Endometrial microvascular endothelial cells (primary cell): Measurements from ENCODE around the gene CDKN3. TPM values are rescaled to one million over a fixed set of nuclear protein-coding genes. Genes with fewer than 3 reads are reported as not detected.

Source experiments
- in situ Hi-C: cut with HindIII; loops from 2 replicates; pipeline ENCODE4 v1.10.0; 2017; ENCODE audit warnings: low sequenced_read_pairs, low pct_unique_long_range_greater_than_20kb; ENCODE audit errors: inconsistent ontology term
- total RNA-seq: library from RNA; depleted of rRNA; stranded (reverse); fragments of >200 nt; gene quantifications from one replicate; pipeline ENCODE4 v1.2.3, GENCODE V29; 2015; ENCODE audit errors: inconsistent ontology term

CDKN3 gene, protein sequence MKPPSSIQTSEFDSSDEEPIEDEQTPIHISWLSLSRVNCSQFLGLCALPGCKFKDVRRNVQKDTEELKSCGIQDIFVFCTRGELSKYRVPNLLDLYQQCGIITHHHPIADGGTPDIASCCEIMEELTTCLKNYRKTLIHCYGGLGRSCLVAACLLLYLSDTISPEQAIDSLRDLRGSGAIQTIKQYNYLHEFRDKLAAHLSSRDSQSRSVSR
- 88.5 TPM for total RNA-seq

DNA sequence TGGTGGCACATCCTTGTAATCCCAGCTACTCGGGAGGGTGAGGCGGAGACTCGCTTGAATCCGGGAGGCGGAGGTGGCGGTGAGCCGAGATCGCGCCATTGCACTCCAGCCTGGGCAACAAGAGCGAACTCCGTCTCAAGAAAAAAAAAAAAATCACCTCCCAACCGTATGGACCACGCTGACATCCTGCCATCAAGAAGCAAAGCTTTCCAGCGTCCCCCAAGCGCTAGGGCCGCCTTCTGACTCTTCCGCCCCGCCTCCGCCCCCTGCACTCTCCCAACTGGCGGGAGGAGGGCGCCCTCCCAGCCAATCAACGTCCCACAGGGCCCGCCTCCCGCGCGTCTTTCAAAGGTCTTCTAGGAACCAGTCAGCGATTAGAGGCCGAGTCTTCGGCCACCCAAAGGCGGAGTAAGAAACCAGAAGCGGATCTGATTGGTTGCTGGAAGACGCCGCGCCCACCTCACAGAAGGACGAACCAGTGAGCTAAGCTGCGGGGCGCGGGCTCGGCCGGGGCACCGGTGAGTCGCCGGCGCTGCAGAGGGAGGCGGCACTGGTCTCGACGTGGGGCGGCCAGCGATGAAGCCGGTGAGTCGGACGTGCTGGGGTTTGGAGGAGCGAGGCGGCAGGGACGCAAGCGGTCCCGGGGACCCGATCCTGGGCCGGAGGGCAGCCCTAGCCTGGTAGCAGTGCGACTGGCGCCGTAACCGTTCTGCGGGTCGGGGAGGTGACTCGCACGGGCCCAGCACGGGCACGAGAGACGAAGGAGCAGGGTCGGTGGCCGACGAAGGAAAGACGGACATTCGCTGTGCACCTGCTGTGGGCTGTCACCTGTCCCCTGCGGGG lies at the start of gene CDKN3:
Gene CDKN3, plus strand, starts transcription at position 515 of the 843 bp plus-strand sequence. Its CDS starts 62 bp downstream, at position 577.
- in situ Hi-C loops = no loop called here

DNA sequence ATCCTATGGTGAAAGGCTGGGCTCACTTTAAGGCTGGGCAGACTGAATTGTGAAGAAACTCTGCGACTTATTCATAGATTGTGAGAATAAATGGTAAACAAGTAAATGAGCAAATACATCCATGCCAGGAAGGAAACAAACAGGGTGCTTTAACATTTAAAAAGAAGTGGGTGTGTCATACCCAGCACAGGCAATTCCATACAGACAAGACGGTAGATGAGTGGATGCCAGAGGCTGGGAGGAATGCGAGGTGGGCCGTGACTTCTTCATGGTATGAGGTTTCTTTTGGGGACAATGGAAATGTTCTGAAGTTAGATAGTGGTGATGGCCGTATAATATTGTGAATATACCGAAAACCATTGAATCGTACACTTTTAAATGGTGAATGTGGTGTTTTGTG lies 49.8 kb upstream of the CDKN3 start:
- in situ Hi-C loops = loop anchor here (25.0 kb wide), 2 partner anchors 810 to 910 kb away; no protein-coding TSS in a partner anchor

DNA sequence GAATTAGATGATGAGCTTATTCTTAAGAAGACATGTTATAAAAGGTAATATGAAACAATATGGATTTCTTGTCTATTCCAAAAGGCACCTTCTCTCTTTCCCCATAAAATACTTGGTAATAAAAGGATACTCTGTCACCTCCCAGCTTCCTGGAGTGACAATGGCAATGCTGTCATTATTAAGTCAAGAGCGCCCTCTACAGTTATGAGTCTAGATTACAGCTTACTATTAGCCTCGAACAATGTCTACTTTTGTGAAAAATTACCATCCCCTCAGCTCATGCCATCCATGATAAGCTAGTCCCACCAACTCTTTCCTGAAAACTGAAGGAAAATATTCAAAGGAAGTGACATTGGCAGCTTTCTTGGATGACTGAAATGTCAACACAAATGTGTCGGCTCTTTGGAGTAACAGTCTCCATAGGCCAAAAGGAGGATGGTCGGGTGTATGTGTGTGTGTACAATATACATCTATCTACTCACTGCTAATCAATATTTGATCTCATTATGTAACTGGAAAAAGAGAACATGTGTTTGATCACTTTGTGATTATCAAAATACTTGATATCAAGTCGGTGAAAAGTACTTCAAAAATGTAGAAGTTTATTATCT lies 48.7 kb upstream of the CDKN3 start:
- in situ Hi-C loops = loop anchor here (25.0 kb wide), 2 partner anchors 811 to 911 kb away; no protein-coding TSS in a partner anchor

DNA sequence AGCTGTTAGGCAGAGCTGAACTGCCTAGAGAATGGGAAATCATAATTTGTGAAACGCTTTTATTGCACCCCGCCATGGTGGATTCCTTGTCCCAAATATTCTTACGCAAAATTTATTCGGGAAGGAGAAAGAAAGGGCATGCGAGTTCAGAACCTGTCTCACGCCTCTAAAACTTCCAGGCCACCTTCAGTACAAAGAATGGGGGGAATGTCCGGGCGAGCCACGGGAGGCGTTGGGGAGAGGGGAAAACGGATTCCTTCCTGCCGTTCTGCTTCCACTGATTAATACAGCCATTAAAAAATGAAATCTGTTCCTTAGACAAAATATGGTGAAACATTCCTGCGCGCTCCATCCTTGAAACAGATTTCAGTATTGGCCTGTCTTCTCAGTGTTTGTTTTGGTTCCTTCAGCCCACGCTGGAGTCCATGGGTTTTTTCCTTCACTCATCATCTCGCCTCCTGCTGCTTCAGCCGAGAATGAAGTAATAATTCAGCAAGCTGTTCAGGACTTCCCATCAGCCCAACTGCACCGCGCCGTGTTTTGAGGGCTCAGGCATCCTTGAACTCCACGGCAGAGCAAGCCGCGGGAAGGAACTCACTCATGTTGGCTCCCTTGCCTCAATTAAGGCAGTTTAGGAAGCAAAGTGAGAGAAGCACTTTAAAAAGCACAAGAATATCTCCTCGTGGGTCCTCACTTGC lies 47.7 kb upstream of the CDKN3 start:
- in situ Hi-C loops = loop anchor here (25.0 kb wide), 2 partner anchors 812 to 912 kb away; no protein-coding TSS in a partner anchor

DNA sequence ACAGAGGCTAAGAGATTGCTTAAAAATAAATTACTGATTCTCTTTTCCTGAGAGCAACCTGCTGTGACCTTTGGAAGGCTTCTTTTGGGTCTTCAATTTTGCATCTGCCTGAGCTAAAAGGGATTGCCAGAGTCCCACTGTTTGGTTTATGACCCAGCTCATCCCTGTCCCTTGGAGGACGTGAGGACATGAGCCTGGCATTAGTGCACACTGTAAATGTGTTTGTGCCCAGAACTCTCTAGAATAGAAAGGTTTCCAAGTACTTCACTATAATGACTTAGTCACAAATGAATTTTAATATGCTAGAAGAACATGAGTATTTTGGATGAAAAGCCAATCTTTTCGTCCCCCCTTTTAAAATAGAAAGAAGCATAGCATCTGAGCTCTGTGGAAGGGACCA lies 47.1 kb upstream of the CDKN3 start:
- in situ Hi-C loops = loop anchor here (25.0 kb wide), 2 partner anchors 812 to 912 kb away; no protein-coding TSS in a partner anchor

DNA sequence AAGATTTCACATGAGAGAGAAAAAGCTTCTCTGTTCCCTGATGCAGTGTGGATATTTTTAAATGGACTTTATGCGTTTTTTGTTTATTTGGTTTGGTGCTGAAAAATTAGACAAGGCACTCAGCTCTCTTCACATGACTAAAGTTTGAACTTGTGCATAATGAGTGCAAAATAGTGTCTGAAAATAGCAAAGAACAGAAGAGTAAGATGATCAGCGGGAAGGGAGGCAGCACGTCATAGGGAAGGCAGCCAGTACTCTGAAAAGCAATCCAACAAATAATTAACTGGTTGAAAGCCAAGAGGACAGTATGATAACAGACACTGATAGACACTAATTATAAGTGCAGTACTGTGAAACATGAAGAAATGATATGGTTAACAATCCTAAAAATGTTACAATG lies 46.6 kb upstream of the CDKN3 start:
- in situ Hi-C loops = no loop called here

DNA sequence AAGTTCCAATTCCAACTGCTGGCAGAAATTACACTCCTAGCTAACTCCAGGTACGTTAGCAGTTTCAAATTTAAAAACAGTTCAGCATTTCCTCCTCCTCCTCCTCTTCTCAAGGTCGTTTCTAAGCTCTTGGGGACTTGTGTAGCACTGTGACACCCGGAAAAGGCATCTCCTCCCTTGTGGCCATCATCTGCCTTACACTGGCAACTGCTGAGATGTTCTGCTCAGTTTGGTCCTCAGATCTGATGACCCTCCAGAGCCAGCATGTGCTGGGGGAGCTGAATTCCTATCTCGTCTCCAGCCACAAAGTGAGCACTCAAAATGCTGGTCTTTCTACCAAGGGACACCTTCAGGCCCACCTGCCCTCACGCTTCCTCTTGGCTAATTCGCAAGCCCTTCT lies 43.5 kb upstream of the CDKN3 start:
- in situ Hi-C loops = no loop called here

DNA sequence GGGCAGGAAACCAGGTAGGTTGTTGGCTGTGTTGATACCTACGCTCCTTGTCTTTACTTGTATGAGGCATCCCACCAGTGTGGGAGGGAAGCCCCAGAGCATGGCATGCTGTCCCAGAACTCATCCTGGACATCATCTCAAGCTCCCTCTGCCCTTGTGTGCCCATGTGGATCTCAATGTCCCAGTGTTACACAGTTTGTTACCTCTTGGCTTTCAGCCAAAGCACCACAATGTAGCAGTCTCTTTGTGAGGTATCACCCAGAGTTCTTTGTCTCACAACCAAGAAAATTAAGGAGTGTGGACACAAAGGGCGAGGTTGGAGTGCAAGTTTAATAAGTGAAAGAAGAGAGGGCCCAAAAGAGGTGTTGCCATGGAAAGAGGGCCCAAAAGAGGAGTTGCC lies 43.1 kb upstream of the CDKN3 start:
- in situ Hi-C loops = no loop called here

DNA sequence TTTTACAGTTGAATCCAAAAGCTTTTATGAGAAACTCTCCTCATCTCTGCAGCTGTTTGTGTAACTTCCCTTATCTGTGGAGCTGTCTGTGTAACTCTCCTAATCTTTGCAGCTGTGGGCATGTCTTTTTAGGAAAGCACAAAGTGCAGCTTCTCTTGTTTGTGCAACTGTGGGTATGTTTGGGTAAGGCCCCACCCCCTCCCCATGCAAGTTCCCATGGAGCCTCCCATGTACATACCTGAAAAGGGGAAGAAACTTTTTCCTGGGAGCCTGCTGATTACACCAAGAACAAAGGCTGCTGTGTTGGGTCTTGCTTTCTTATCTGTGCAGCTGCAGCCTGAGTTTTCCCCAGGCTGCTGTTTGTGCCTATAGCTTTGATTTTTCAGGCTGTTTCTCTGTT lies 42.7 kb upstream of the CDKN3 start:
- in situ Hi-C loops = no loop called here

DNA sequence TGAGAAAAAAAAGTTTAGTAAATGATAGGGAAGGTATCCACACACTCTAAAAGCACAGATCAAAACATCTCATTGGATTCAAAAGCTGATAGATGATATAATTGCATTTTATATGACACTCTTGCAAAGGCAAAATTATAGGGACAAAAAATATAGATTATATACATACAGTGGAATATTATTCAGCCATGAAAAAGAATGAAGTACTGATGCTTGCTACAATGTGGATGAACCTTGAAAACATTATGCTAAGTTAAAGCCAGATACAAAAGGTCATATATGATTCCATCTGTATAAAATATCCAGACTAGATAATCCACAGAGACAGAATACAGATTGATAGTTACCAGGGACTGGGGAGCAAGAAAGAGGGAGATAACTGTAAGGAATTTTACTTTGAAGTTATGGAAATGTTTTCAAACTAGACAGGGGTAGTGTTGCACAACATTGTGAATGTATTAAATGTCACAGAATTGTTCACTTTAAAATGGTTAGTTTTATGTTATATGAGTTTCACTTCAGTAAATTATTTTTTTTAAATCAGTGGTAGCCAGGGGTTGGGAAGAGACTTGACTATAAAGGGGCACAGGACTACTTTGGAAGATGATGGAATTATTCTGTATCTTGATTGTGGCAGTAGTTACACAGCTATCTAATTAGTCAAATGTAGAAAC lies 41.7 kb upstream of the CDKN3 start:
- in situ Hi-C loops = no loop called here

DNA sequence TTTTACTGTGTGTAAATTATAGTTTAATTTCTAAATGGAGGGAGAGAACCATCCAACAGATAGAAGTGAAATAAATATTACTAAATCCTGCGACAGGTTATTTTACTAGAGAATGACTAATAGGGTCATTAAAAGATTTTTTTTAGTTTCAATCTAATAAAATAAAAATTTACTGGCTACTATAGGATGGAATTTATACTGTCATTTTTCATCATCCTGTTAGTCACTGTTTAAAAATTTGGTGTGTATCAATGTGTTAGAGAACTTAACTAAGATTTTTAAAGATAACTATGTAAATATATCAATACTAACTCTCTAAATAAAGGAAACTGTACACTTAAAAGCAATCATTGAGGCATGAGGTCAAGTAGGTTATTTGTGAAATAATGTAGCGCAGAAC lies 41.1 kb upstream of the CDKN3 start:
- in situ Hi-C loops = no loop called here

DNA sequence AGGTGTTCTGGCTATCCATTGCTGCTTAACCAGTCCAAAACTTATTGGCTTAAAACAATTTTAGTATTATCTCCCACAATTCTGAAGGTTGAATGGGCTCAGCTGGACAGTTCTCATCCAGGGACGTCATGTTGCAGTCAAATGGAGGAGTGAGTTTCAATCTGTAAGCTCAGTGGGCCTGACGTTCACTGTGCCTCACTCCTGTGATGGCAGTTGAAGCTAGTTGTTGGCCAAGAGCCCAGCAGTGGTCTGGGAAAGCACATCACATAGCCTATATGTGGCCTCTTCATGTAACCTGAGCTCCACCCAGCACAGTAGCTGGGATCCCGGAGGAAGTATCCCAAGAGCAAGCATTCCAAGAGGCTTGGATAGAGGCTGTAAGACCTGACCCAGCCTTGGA lies 40.6 kb upstream of the CDKN3 start:
- in situ Hi-C loops = no loop called here

DNA sequence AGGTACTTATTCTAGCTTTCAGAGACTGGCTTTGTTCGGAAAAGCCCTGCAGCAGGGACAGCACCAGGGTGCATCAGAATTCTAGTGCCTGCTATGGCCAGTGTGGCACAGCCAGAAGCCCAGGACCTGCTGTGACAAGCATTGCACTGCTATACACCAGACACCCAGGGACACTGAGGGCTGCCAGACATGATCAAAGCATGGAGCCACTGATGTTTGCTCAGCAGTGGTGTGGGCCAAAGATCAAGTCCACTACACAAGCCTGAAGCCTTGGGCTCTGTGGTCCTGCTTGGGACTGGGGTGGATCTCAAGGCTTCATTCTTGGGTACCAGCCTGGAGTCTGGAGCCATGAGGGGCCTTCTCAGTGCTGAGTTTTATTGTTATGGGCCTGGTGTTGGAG lies 36.1 kb upstream of the CDKN3 start:
- in situ Hi-C loops = no loop called here

DNA sequence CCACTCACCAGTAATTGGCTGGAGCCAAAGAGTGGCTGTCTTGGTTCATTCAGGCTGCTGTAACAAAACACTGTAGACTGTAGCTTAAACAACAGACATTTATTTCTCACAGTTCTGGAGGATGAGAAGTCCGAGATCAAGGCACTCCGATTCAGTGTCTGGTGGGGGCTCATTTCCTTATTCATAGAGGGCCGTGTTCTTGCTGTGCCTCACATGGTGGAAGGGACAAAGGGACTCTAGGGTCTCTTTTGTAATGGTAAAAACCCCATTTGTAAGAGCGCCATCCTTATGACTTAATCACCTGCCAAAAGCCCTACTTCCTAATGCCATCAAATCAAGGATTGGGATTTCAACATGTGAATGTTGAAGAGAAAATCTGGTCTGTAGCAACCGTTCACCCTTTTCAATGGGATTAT lies 34.7 kb upstream of the CDKN3 start:
- in situ Hi-C loops = no loop called here

DNA sequence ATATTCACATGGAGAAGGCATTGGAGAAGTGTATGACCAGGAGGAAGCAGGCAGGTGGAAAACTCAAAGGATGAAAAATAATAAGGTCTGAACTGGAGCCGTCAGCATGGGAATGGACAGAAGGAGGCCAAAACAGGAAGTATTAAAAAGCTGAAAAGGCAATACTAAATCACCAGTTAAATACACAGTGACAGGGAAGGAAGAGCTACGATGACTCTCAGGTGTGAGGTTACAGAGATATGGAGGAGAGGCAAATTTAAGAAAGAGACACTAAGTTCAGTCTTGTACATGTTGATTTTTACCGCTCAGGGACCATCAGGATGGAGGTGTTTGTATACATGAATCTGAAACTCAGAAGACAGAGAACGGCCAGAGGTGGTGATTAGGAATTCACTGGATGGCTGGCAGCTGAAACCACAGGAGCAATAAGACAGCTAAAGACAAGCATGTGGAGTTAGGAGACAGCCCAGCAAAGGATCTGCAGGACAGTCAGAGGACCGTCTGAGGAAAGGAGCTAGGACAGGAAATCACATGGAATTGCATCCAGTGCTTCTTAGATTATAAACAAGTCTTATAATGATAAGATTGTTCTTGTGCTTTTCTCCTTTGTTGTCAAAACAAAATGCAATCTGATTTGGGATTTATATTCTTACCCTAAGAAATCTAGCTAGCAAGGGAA lies 33.9 kb upstream of the CDKN3 start:
- in situ Hi-C loops = no loop called here

DNA sequence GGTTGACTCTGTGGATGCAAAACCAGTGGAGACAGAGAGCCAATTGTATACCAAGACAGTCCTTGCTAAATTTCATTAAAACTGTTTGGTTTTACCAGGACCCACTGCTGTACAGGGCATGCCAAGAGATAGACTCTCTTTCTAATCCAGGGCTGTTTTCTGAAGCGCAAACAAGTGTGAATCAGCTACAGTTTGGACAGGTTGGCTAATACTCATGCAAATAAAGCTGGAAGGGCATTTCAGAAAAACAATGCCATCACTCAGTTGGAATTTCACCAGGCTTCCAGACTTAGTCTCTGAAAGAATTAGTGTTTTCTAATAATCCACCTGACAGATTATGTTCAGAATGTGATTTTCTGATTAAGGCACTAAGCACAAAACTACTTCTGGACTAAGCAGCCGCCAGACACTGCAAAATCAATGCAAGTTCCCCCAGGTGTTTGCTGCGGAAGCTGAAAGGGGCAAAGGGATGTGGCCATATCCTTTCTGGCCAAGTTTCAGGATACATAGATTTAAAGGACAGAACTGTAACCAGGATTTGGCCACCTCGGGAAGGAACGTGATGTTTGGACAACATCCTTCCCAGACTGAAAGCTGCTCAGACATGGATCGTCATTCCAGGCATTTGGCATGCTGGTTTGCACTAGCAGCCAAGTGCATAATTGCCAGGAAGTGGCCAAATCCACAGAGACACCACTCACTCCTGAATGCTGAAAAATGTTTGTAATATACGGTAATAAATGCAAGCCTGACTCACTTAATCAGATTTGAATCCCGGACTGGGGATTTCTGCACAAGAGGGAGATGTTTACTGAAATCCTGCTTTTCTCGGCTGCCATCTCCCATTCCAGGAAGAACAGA lies 32.0 kb upstream of the CDKN3 start:
- in situ Hi-C loops = no loop called here
